Measurements from ENCODE around the gene SENP7.

- no peak for TF ChIP-seq CTCF (IDR thresholded peaks at IDR 0.05)
- TF ChIP-seq POLR2A (IDR thresholded peaks at IDR 0.05): no peak
- TF ChIP-seq POLR2AphosphoS5 (IDR thresholded peaks at IDR 0.05): no peak
Observed at GRCh38 chr3:101495552-101495951, 17.5 kb downstream of the SENP7 start.

Data from breast epithelium (tissue), 3 donors.